NCI-H69 (cell line): Measurements from ENCODE around the gene LRRIQ4.

Experiments
- DNase-seq: peaks from one replicate; lab custom pipeline; 2025; lab: John Stamatoyannopoulos, UW

Gene LRRIQ4

DNA sequence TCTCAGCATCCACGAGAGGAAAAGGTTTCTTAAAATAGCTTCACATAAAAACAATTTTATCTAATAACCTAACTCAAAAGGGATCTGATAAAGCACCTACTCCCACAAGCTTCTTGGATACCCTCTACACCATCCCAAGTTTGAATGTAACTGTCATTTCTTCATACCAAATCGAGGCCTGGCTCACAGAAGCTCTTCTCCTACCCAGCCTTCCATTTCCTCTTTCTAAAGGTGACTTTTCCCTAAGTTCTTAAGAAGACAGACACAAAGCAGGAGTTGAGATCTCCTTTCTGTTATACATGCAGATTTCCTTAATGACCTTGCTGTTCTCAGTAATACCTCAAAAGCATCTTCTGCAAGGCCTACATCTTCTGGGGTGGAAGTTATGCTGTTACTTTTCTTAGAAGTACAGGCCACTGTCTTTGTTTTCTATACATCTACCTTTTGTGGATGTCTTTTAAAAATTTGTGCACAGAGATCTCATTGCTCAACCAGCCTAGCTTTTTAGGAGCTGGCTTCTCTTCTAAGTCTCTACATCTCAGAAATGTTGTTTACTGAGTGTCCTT lies 3.4 kb upstream of the LRRIQ4 start:
- DNase-seq: no peak

- peak; percentile 88 for DNase-seq
These were observed 889 bp upstream of the LRRIQ4 start for GRCh38 chr3:169811631-169812331.

GRCh38 chr3:169813278-169813677 lies 608 bp downstream of the LRRIQ4 start:
- DNase-seq: no peak

GRCh38 chr3:169813757-169814517 lies 1.3 kb downstream of the LRRIQ4 start:
- peak; percentile 95 for DNase-seq

DNA sequence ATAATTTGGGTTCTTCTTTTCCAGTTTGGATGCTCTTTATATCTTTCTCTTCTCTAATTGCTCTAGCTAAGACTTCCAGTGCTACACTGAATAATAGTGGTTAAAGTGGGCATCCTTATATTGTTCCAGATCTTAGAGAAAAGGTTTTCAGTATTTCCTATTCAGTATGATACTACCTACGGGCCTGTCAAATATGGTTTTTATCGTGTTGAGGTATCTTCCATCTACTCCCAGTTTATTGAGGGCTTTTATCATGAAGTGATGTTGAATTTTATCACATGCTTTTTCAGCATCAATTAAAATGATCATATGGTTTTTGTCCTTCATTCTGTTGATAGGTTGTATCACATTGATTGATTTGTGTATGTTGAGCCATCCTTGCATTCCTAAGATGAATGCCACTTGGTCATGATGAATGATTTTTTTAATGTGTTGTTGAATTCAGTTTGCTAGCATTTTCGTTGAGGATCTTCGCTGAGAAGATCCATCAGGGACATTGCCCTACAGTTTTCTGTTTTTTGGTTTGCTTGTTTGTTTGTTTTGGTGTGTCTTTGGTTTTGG lies 3.0 kb downstream of the LRRIQ4 start:
- DNase-seq: no peak

- DNase-seq: no peak
These were observed 5.6 kb downstream of the LRRIQ4 start for GRCh38 chr3:169818316-169818715.

DNA sequence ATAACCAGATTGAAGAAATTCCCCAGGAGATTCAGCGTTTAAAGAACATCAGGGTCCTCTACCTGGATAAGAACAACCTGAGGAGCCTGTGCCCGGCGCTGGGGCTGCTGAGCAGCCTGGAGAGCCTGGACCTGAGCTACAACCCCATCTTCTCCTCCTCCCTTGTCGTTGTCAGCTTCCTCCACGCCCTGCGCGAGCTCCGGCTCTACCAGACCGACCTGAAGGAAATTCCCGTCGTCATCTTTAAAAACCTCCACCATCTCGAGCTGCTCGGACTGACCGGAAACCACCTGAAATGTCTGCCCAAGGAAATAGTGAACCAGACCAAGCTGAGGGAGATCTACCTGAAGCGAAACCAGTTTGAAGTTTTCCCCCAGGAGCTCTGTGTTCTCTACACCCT lies 9.4 kb downstream of the LRRIQ4 start:
- DNase-seq: peak; percentile 52

DNA sequence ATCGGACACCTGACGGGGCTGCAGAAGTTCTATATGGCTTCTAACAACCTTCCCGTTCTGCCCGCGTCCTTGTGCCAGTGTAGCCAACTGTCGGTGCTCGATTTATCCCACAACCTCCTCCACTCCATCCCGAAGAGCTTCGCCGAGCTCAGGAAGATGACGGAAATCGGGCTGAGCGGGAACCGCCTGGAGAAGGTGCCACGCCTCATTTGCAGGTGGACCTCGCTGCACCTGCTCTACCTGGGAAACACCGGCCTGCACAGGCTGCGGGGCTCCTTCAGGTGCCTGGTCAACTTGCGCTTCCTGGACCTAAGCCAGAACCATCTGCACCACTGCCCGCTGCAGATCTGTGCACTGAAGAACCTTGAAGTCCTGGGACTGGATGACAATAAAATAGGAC lies 9.9 kb downstream of the LRRIQ4 start:
- DNase-seq: peak; percentile 84

DNA sequence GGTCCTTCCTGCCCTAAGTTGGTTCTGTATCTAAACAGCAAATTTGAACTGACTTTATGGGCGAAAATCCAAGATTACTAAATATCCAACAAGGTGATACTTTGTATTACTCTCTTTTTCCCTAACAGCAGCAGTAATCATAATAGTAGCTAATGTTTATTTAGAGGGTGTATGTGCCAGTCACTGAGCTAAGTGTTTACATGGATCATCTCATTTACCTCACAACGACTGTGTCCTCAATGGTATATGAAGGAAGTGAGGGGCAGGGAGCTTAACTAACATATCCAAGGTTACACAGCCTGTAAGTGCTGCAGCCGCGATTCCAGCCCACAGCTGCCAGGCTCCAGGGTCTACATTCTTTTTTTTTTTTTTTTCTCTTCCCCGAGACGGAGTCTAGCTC lies 10.3 kb downstream of the LRRIQ4 start:
- peak; percentile 65 for DNase-seq

DNA sequence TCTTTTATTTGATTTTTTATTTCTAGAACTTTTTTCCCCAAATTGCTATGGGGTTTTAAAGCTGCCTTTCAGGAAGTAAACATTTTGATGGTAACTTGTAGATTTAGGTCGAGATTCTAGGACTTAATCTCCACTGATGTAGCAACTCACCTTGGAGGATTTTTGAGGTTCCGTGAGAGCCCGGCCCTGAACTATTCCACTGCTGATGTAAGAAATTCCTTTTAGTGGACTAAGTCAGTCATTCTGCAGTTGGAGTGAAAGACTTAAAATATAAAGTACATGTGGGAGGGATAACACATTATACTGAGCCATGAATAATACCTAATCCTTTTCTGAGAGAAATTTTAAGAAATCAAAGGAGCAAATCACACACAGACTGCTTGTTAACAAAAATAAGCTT lies 12.6 kb downstream of the LRRIQ4 start:
- DNase-seq: no peak

- no peak for DNase-seq
These were observed 15.0 kb downstream of the LRRIQ4 start for GRCh38 chr3:169827712-169828111.

GRCh38 chr3:169835533-169835932 lies 22.9 kb downstream of the LRRIQ4 start:
- DNase-seq: peak; percentile 22

- no peak for DNase-seq
These were observed 23.6 kb downstream of the LRRIQ4 start for GRCh38 chr3:169836078-169836941.

DNA sequence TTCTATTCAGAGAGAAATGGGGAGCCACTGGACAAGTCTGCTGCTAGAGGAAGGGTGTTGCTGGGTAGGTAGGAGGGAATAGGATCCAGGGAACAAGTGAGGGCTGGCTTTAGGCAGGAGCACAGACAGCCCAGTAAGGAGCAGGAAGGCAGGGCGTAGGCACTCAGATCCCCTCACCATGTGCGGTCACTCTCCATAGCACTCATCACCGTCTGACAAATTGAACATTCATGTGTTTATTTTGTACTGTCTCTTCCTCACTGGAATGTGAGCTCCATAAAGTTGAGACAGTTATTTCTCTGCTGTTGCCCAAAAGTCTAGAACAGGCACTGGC lies 24.2 kb downstream of the LRRIQ4 start:
- DNase-seq: no peak

- no peak for DNase-seq
These were observed 25.9 kb downstream of the LRRIQ4 start for GRCh38 chr3:169838511-169839030.

DNA sequence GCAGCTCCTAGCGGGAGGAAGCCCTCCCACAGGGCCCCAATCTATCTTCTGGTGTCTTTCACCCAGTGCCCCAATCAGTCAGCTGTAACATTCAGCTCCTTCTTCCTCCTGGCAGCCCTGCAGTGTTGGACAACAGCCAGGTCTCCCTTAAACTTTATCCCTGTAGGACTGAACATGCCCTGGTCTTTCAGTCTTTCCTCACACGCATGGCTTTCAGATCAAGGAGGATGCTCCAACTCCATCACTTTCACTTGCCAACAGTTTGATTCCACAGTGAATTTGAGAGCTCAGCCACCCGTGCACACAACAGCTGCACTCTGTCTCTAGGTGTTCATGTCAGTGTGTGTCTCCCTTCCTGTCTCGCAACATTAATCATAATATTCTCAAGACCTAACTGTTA lies 28.5 kb downstream of the LRRIQ4 start:
- DNase-seq: peak; percentile 65

GRCh38 chr3:169842960-169843359 lies 30.3 kb downstream of the LRRIQ4 start:
- no peak for DNase-seq

GRCh38 chr3:169846458-169847193 lies 34.0 kb downstream of the LRRIQ4 start:
- DNase-seq: no peak

- peak; percentile 97 for DNase-seq
These were observed 35.2 kb downstream of the LRRIQ4 start for GRCh38 chr3:169847896-169848295.

GRCh38 chr3:169848741-169849140 lies 36.1 kb downstream of the LRRIQ4 start:
- no peak for DNase-seq

DNA sequence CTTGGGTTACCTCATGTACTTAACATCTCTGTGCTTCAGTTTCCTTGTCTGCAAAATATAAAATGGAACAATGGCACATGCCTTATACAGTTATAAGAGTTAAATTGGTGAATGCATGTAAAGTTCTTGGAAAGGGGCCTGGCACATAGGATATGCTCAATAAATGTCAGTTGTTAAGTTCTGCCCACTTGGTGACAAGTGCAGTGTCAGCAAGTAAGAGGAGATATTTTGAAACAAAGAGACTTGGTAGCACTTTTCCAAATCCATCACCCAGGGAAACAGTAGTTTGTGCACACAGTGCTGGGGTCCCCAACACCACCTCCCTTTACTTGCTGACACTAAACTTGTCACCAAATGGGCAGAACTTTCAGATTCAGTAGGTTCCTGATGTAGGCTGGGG lies 37.9 kb downstream of the LRRIQ4 start:
- DNase-seq: no peak
